Psoas muscle (tissue), 8 donors: ENCODE data around the gene PAK1. TPM values are rescaled to one million over a fixed set of nuclear protein-coding genes. Genes with fewer than 3 reads are reported as not detected.

Experiments used
- ATAC-seq, 4 donors: fragments of 200-7000 bp; cut with Tn5 transposase; one replicate each; pipeline ENCODE4 v1.9.1; 2020; ENCODE audit warnings: moderate library complexity in 3 of 4, mild to moderate bottlenecking in 2 of 4
- DNase-seq, 2 donors: peaks; one replicate each; pipeline ENCODE4 v3.0.0-alpha.2; 2020
- H3K27ac ChIP-seq: fragments of 200-600 bp; one replicate; pipeline ENCODE4 v1.8.0; 2022
- H3K27me3 ChIP-seq, 3 donors: fragments of 200-600 bp in 1 of 3; one replicate each; pipeline versions ENCODE4 v1.6.1 to v1.8.0; 2013 to 2022; ENCODE audit warnings: low read length in 2 of 3, mild to moderate bottlenecking in 2 of 3, moderate library complexity in 1 of 3; ENCODE audit not compliant: insufficient read depth in 3 of 3
- H3K36me3 ChIP-seq, 2 donors: fragments of 200-600 bp in 1 of 2; one replicate each; pipeline versions ENCODE4 v1.6.1 to v1.8.0; 2013 to 2022; ENCODE audit warnings: low read depth in 1 of 2, mild to moderate bottlenecking in 1 of 2, moderate library complexity in 1 of 2; ENCODE audit not compliant: insufficient read depth in 1 of 2
- H3K4me1 ChIP-seq: fragments of 200-600 bp; one replicate; pipeline ENCODE4 v1.8.0; 2022
- H3K4me3 ChIP-seq: fragments of 200-600 bp; one replicate; pipeline ENCODE4 v1.8.0; 2022; ENCODE audit warnings: mild to moderate bottlenecking
- H3K9me3 ChIP-seq: fragments of 200-600 bp; one replicate; pipeline ENCODE4 v1.8.0; 2022
- WGBS, 3 donors: extraction: QIAGEN DNeasy Blood & Tissue Kit; methylation state at CpG; one replicate each; pipeline versions ENCODE4 v1.1.6 to v1.1.7; 2013; 5-methylcytosine and 5-hydroxymethylcytosine counted together
- intact Hi-C, 2 donors: fragments of 100-400 bp; cut with DNase I; formaldehyde crosslinking; loops; one replicate each; pipeline versions ENCODE4 v1.11.0 to v1.14.2; 2022
- polyA plus RNA-seq, 3 donors: library from polyadenylated mRNA; stranded (reverse); fragments of 200-250 nt; gene quantifications; one replicate each; pipeline ENCODE4 v1.2.3, GENCODE V29; 2013
- total RNA-seq, 4 donors: library from RNA; stranded (reverse); fragmentation: NEBNext Ultra II Directional in 2 of 4; extraction: Animal tissue kit (Norgen Biotek cat#: 25700) in 2 of 4; gene quantifications; one replicate each; pipeline versions ENCODE4 v1.2.1 to v1.2.4, GENCODE V29; 2021 to 2023
- TF ChIP-seq, protein P1 (sequence below): fragments of 200-600 bp; IDR thresholded peaks from one replicate; pipeline ENCODE4 v1.8.0; 2022; ENCODE audit warnings: antibody characterized with exemption
- donor health status: healthy with polysubstance abuse.
- donor health status: DM: no; HTN: no; CAD: no; lungs with moderate emphysema.
- donor health status: Bipolar disorder and iron deficiency.
- donor health status: healthy.
- donor health status: DM: yes; HTN: yes; CAD: no.
- donor health status: DM: no; HTN: no; CAD: no.
- donor health status: DM: no; HTN: no; CAD: no.
- donor health status: DM: yes; HTN: yes; CAD: no.

PAK1 gene
- total and polyA plus RNA-seq, 7 donors: 12.8 to 78.7 (median 39.5) TPM

DNA sequence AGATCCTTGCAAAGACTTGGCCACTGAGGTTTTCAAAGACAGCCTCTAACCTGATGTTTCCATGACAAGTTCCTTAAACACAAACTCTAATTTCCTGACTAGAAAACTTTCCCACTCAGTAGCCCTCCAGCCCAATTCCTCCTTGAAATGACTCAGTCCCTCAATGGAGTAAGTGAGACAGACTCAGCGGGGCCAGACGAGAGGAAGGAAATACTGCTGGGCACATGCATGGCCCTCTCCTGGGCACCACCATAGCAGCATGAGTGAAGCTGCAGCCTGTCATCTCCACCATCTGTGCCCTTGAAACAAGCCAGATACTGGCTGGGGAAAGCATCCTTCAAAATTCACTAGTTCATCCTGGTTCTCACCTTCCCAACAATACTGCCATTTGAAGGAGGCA lies 96.2 kb downstream of the PAK1 start:
- Histone ChIP-seq H3K4me1 (peaks cover 13% of the 10 kb centered on the region), H3K27ac (no peak overlapping the region), H3K36me3 (peaks cover 0 to 68% of the 10 kb centered on the region in 2 donors), H3K27me3 (no peaks in the 10 kb centered on the region), H3K9me3 (no peaks in the 10 kb centered on the region), H3K4me3 (no peak overlapping the region)
- TF ChIP-seq, protein P1, sequence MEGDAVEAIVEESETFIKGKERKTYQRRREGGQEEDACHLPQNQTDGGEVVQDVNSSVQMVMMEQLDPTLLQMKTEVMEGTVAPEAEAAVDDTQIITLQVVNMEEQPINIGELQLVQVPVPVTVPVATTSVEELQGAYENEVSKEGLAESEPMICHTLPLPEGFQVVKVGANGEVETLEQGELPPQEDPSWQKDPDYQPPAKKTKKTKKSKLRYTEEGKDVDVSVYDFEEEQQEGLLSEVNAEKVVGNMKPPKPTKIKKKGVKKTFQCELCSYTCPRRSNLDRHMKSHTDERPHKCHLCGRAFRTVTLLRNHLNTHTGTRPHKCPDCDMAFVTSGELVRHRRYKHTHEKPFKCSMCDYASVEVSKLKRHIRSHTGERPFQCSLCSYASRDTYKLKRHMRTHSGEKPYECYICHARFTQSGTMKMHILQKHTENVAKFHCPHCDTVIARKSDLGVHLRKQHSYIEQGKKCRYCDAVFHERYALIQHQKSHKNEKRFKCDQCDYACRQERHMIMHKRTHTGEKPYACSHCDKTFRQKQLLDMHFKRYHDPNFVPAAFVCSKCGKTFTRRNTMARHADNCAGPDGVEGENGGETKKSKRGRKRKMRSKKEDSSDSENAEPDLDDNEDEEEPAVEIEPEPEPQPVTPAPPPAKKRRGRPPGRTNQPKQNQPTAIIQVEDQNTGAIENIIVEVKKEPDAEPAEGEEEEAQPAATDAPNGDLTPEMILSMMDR: no peak
- no peak for ATAC-seq
- intact Hi-C loops: no loop called here
- DNase-seq: no peak
- 59 to 72% (median 64%) methylated on average over 2 of the region's 2 CpGs for WGBS, 3 donors

DNA sequence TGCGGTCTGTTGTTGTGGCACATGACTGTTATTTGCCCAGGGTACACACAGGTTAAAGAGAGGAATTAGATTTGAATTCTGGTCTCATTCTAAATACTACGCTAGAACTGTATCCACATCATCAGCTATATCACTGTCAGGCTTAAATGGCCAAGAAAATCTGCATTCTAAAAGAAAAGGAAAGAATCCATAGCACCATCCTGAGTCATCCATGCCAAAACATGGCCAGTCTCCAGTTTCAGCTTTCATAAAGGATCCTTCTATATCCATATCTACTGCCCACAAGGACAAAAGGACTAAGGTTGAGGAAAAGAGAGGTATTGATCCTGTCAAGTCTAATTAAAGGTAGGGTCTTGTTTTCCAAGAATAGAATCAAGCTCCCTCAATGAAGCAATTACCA lies 98.8 kb downstream of the PAK1 start:
- DNase-seq (no peak), ATAC-seq (no peak)
- TF ChIP-seq, protein P1: no peak
- no peak overlapping the region for H3K27ac ChIP-seq
- no peak overlapping the region for H3K4me3 ChIP-seq
- H3K9me3 ChIP-seq: no peaks in the 10 kb centered on the region
- H3K27me3 ChIP-seq: no peaks in the 10 kb centered on the region
- H3K4me1 ChIP-seq: peaks cover 6% of the 10 kb centered on the region
- 96 to 98% (median 97%) methylated on average over 2 of the region's 2 CpGs for WGBS, 3 donors
- intact Hi-C loops: no loop called here
- peaks cover 0 to 76% of the 10 kb centered on the region in 2 donors for H3K36me3 ChIP-seq

DNA sequence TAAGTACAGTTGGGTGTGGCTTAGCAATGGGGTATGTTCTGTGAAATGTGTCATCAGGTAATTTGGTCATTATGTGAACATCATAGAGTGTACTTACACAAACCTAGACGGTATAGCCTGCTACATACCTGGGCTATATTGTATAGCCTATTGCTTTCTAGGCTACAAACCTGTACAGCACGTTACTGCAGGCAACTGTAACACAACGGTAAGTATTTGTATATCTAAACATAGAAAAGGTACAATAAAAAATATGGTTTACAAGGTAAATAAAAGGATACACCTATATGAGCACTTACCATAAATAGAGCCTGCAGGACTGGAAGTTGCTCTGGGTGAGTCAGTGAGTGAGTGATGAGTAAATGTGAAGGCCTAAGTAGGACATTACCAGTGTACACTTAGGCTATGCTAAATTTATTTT lies 99.3 kb downstream of the PAK1 start:
- intact Hi-C loops: no loop called here
- TF ChIP-seq, protein P1: no peak
- H3K4me1 ChIP-seq: peaks cover 6% of the 10 kb centered on the region
- peaks cover 0 to 71% of the 10 kb centered on the region in 2 donors for H3K36me3 ChIP-seq
- no peaks in the 10 kb centered on the region for H3K9me3 ChIP-seq
- DNase-seq: no peak
- ATAC-seq: peak in 3 of 4 donors; percentile 60 to 82 (median 62)
- H3K27ac ChIP-seq: no peak overlapping the region
- no peaks in the 10 kb centered on the region for H3K27me3 ChIP-seq
- WGBS, 3 donors: 93 to 97% (median 95%) methylated on average over 3 of the region's 3 CpGs
- H3K4me3 ChIP-seq: no peak overlapping the region

DNA sequence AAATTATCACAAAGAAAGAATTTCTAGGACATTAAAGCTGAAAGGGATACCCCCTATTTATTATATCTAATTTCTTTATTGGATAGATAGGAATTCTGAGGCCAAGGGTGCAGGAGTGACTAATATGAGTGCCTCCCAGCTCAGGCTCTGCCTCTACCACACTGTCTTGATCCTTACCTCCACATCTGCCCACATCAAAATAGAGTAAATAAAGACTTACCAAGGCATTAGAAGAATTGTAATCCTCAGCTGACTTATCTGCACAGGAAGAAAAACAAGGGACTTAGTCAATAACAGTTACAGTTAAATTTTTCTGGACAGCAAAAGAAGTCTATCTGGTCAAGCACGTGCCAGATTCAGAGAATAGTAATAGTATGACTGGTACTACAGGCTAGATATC lies 99.8 kb downstream of the PAK1 start:
- Histone ChIP-seq H3K4me3 (no peak overlapping the region), H3K27me3 (no peaks in the 10 kb centered on the region), H3K36me3 (peaks cover 0 to 66% of the 10 kb centered on the region in 2 donors), H3K27ac (no peak overlapping the region), H3K9me3 (no peaks in the 10 kb centered on the region), H3K4me1 (peaks cover 6% of the 10 kb centered on the region)
- 93 to 100% (median 95%) methylated on average over 1 of the region's 1 CpG for WGBS, 3 donors
- ATAC-seq (no peak), DNase-seq (no peak)
- TF ChIP-seq, protein P1: no peak
- intact Hi-C loops: no loop called here

DNA sequence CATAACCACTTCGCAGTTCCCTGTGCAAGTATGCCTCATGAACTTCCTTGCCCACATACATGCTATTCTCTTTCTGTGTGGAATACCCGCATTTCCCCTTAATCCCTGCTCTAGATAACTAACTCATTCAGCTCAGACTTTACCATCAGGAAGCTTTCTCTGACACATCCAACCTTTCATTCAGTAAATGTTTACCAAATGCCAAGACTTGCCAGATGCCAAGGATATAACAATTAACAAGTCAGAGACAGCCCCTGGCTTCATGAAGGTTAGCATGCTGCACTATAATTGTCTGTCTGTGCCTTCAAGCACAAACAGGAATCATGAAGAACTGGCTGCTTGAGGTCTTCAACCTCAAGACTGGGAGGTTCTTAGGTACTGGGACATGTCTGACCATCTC lies 101.2 kb downstream of the PAK1 start:
- 93 to 98% (median 97%) methylated on average over 2 of the region's 2 CpGs for WGBS, 3 donors
- H3K36me3 ChIP-seq: peaks cover 0 to 52% of the 10 kb centered on the region in 2 donors
- H3K4me1 ChIP-seq: peaks cover 6% of the 10 kb centered on the region
- no peak overlapping the region for H3K27ac ChIP-seq
- TF ChIP-seq, protein P1: no peak
- H3K4me3 ChIP-seq: no peak overlapping the region
- no peak for ATAC-seq
- no peak for DNase-seq
- intact Hi-C loops: no loop called here
- no peaks in the 10 kb centered on the region for H3K9me3 ChIP-seq
- no peaks in the 10 kb centered on the region for H3K27me3 ChIP-seq
